Stimulated activated naive CD8-positive, alpha-beta T cell treated with anti-CD3 and anti-CD28 coated beads, Interleukin-15, Interleukin-2, amounts not matched to agents 100 U/mL and 50 U/mL, for 24 hours (primary cell): ENCODE measurements around the gene COL23A1.

ENCODE experiments used
- ATAC-seq: fragments of 150-1000 bp; cut with Tn5 transposase; one replicate; pipeline ENCODE4 v1.10.0; 2021
- DNase-seq: peaks from one replicate; pipeline ENCODE4 v3.0.0; 2021

Gene COL23A1

GRCh38 chr5:178590141-178590923 lies at the start of gene COL23A1:
Gene COL23A1, minus strand, starts transcription at chr5:178590393.
- peak; percentile 21 for ATAC-seq
- peak; percentile 44 for DNase-seq

- DNase-seq (no peak), ATAC-seq (no peak)
Measured at GRCh38 chr5:178637356-178638074, 47.3 kb upstream of the COL23A1 start.

GRCh38 chr5:178632285-178632684 lies 42.1 kb upstream of the COL23A1 start:
- no peak for ATAC-seq

DNA sequence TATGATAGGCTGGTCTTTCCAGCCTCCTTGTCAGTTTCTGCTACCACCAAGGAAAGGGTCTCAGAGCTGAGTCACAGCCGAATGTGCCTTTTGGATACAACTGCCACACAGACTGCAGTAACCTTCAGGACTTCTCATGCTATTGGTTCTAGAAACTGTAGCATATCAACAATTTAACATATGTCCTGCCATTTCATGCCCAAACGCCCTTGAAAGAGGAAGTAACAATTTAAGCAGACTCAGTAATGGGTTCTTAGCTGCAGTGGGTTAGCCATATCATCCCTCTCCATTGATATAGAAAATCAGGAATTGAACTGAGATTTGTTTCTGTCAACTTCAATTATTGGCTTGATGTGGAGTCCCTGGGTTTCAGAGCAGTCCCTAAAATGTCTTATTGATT lies 40.8 kb upstream of the COL23A1 start:
- DNase-seq (no peak), ATAC-seq (no peak)

More at GRCh38 chr5:178632285-178632684, 42.1 kb upstream of the COL23A1 start:
- no peak for DNase-seq

DNA sequence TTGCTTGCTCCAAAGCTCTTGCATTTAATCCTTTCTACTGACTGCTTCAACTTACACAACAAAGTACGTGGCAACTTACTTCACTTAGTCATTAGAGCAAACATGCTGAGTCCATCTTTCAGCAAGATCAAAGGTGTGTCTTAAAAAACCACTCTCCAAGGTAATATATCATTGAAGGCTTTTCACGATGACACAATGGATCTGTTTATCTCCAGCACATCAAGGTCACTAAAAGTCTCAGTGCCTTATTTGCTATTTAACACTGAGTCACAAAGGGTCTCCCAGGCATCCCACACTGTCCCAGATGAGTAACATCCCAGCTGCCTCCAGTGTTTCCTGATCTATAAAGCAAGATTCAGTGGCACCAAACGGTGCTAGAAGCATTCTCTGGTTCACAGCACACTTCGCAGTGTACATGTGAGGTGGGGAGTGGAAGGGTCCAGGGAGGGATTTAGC lies 40.3 kb upstream of the COL23A1 start:
- DNase-seq (no peak), ATAC-seq (no peak)

DNA sequence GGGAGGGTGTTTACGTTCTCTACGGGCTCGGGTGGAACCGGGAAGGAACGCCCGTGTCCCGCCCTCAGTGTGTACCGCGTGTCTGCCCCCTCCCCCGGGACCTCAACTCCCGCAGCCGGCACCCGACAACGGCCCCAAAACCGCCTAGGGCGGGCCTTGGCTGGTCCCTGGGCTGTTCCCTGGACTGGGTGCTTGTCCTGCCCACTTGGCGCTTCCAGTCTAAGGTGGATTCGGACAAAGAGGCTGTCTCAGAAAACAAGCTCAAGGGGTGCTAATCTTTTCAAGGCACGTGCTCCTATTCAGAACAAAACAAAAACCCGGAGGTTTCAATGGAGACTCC lies 37.0 kb upstream of the COL23A1 start:
- DNase-seq (no peak), ATAC-seq (no peak)

GRCh38 chr5:178626484-178627258 lies 36.5 kb upstream of the COL23A1 start, which contains the start of gene CLK4:
Gene CLK4, minus strand, starts transcription at chr5:178627050. Its CDS starts 3,634 bp downstream, at chr5:178623416.
- DNase-seq (peak; percentile 98), ATAC-seq (peak; percentile 88)

DNA sequence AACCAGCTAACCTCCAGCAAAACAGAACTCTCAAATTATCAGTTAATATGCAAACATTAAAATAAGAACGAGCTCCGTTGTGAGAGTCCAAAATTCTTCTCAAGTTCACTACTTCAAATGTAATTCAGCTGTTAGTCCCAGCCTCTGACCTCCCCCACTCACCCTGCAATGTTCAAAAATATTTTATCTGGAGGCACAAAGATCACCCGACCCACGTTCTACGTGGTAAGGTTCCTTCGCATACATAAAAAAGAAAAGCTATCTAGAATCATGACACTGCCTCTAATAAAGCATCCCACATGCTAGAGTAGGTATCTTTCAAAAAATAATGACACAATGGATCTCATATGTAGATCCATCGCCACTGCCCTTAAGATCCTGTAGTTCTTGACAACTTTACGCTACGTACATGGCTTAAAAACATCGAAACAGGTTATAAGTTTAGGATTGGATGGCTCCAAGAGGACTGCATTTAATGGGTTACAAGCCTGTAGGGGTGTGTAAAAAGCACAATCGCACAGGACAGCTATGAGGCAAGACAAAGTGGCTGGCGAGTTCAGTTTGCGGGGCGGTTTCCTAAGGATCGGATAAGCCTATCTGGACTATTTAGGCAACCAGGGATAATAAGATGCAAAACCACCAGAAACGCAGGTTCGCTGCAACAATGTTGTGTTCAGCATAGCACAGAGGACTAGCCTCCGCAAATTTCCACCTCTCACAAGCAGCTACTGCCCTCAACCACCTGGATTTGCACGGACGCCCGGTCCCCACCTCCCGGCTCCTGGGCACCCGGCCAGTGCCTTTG lies 35.7 kb upstream of the COL23A1 start:
- no peak for DNase-seq
- peak; percentile 3 for ATAC-seq

DNA sequence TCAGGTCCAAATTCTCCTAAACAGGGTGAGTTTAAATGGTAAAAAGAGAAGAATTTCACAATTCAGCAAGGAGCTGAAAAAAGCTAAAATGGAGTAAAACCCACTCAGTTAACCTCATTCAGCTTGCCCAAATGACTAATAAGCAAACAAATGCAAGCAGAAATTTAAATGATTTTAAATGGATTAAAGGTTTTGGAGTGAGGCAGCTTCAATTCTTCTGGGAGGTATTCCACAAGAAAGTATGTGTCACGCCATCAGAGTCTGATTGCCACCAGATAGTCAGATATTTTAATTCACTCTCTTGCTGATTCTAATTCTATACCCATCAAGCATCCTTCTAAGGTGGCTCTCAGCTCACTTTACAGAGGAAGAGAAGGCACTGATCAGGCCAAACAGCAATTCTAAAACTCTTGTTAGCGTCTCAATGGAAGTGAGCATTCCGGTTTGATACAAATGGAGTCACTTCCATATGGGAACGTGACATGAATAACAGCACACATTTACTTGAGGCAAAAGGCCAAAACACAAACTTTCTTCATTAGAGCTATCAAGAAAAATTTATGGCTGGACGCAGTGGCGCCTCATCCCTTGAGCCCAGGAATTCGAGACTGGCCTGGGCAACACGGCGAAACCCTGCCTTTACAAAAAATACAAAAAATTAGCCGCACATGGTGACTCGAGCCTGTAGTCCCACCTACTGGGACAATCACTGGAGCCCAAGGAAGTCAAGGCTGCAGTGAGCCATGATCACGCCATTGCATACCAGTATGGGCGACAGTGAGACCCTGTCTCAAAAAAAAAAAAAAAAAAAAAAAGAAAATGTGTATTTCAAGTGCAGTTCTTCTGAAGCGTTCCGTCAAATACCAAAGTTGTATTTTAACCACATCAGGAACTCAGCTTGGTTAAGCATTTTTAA lies 34.7 kb upstream of the COL23A1 start:
- DNase-seq (no peak), ATAC-seq (no peak)

GRCh38 chr5:178622679-178623247 lies 32.6 kb upstream of the COL23A1 start:
- DNase-seq (no peak), ATAC-seq (no peak)

DNA sequence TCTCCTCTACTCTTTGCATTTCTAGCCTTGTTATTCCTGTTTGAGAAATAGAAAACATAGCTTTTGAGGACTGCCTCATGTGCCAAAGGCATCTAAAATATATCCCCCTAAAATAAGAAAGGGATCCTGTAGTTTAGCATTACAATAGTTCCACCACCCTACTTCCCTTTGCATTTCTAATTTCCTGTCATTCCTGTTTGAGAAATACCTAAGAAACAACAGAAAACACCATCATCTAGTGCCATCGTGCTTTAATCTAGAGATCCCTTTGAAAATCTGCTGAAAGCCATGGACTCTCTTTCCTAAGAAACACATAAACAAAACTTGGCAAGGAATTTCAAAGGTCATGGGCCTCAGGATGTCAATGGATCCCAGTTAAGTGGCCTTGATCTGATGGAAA lies 29.2 kb upstream of the COL23A1 start:
- no peak for DNase-seq
- no peak for ATAC-seq

GRCh38 chr5:178612299-178612698 lies 22.1 kb upstream of the COL23A1 start:
- ATAC-seq: no peak
- DNase-seq: no peak

- DNase-seq: no peak
- no peak for ATAC-seq
Measured at GRCh38 chr5:178606269-178606668, 16.1 kb upstream of the COL23A1 start.

- ATAC-seq (no peak), DNase-seq (no peak)
Measured at GRCh38 chr5:178605788-178606187, 15.6 kb upstream of the COL23A1 start.

- ATAC-seq: no peak
- DNase-seq: no peak
Measured at GRCh38 chr5:178602752-178603151, 12.6 kb upstream of the COL23A1 start.

DNA sequence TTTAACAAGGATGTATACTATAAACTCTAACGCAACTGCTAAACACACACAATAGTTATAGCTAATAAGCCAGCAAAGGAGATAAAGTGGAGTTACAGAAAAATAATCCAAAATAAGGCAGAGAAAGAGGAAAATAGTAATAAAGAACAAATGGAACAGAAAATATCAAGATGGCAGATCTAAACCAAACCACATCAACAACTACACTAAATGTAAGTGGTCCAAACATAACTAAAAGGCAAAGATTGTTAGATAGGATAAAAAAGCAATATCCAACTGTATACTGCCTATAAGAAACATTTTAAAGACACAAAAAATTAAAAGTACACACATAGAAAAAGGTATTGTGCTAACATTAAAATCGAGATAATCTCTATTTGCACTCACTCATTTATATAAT lies 5.6 kb upstream of the COL23A1 start:
- ATAC-seq (no peak), DNase-seq (no peak)

GRCh38 chr5:178595150-178595549 lies 5.0 kb upstream of the COL23A1 start:
- DNase-seq (no peak), ATAC-seq (no peak)

DNA sequence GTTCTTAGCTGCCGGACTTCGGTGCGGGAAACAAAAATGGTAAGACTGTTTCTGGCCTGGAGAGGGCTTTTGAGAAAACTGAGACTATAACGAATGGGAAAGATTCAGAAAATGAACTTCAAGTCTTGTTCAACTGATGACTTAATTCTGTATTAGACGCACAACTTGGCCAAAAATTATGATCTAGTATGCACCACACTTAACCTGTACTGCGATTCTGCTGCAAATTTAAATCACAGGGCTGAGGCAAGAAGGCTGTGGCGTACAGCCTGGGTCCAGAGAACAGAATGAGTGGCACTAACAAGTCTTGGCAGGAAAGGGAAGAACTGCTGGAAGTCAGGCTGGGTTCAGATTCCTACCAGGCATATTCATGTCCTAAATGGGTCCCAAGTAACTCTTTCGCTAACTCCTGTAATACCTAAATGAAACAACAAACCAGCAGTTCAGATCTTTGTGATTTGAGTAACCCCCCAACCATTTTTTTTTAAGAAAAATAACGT lies 781 bp upstream of the COL23A1 start:
- DNase-seq: no peak

DNA sequence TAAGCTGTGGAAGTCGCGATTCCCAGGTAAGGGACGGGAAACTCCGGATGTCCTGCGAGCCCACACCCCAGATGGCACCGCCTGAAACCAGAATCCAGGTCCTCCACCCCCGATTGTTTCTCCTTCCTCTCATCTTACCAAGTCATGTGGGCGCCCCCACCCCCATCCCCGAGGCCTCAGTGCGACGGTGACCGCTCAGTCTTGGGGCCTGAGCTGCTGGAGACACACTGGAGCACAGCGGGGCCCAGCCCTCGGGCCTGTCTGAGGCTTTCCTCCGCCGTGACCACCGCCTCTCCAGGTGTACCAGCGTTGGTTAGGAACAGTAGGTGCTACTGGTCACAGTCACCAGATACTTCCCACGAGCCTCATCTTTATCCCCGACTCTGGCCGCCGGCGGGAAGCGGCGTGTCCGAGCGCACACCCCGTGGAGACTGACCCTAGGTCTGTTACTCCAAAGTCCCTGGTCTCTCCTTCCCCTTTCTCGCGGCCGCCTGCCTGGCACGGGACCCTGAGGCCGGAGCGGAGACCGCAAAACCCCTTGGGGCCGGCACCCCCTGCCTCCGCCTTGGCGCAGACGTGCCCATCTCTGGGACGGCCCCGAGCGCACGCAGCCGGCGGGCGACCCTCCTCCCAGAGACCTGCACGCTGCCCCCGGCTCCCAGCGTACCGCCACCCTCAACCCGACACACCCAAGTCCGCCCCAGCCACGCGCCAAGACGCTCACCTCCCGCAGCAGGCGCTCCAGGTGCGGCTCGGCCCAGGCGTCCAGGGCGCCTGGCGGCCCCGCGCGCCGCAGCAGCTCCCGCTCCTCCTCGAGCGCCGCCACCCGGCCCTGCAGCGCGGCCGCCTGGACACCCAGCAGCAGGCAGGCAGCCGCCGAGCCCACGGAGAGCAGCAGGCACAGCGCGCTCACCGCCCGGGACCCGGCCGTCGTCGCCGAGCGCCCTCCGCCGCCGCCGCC lies 733 bp downstream of the COL23A1 start:
- ATAC-seq: peak; percentile 17

More for the DNA sequence above, 781 bp upstream of the COL23A1 start:
- no peak for ATAC-seq

More for the DNA sequence above, 733 bp downstream of the COL23A1 start:
- no peak for DNase-seq
